Superior temporal gyrus (tissue), 1 donor: Measurements from ENCODE around the gene PDZRN3.

ENCODE experiments used
- DNase-seq: peaks from one replicate; pipeline ENCODE4 v3.0.0-alpha.2; 2016; ENCODE audit errors: extremely low spot score

The PDZRN3 gene

DNA sequence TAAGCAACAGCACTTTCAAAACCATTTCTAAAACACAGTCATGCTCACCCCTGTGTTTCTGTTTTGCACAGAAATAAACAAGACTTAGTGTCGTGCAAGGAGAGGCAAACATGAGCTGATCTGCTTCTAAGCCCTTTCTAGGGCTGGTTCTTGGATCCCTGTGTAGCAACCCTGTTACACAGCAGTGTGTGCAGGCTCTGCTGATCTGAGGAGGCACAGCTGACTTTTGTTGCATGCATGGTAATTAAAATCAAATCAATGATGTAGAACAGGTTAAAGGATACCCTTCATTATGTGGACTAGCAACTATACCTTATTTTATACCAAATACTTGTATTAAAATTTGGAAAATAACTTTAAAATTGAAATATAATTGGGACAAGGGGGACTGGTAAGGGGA, 234.8 kb downstream of the PDZRN3 start:
- DNase-seq, result no peak

DNA sequence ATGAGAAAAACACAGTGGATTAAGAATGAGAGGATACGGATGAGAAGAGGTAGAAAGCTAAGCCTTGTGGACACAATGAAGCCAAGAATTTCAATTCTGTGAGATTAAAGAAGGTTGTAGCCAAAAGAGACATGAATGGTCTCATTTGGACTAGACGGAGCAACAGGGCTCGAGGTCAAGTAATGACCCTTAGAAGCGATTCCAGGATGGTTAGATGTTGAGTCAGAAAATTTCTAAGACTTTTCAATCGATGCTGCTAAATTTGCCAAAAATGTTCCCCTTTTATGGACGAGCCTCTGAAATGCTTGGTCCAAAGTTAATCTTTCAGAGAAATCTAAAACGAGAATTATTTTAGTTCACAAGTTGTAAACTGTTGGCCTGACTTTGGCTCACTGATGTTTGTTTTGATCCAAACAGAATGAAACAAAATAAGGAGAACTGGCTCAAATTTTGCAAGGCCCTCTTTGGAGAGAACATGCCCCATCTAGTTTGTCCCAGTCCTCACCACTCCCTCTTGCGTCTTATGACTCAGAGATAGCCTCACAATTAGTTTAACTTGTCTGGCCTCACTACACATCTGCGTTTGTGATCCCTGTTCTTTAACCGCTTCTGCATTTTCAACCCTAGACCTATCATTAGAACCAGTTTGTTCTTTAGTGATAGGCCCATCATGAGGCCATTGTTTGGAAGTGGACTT, 235.5 kb downstream of the PDZRN3 start:
- DNase-seq, result no peak

- no peak for DNase-seq
Observed at GRCh38 chr3:73385568-73385967, 239.2 kb downstream of the PDZRN3 start.

DNA sequence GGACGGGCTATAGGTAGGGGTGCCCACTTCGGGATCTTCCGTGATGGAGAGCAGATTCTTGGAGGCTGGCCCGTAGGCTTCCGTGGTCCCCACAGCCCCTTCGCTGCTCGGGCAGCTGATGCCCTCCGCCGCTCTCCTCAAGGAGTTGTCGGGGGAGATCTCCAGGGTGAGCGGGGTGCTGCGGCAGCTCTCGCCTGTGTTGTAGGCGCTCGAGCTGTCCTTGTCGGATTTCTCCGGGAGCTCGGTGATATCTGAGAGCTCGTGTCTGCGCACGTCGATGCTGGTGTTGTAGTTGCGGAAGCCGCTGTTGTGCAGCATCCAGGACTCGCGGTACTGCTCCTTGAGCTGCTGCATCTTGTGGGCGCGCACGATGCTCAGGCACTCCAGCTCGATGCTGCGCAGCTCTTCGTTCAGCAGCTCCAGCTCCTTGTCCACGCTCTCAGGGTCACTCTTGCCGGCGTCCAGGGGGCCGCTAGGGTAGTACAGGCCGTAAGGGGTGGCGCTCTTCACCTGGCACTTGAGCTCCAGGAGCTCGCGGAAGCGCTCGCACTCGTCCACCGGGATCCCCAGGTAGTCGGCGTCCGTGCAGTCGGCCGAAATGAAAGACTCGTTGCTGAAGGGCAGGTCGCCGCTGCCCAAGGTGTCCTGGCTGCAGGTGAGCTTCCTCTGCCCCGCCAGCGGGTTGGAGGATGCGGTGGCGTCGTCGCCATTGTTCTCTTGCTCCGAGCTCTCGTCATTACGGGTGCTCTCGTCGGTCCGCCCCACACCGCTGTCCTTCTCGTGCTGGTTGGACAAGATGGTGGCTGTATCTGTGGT, 240.4 kb downstream of the PDZRN3 start:
- no peak for DNase-seq

DNA sequence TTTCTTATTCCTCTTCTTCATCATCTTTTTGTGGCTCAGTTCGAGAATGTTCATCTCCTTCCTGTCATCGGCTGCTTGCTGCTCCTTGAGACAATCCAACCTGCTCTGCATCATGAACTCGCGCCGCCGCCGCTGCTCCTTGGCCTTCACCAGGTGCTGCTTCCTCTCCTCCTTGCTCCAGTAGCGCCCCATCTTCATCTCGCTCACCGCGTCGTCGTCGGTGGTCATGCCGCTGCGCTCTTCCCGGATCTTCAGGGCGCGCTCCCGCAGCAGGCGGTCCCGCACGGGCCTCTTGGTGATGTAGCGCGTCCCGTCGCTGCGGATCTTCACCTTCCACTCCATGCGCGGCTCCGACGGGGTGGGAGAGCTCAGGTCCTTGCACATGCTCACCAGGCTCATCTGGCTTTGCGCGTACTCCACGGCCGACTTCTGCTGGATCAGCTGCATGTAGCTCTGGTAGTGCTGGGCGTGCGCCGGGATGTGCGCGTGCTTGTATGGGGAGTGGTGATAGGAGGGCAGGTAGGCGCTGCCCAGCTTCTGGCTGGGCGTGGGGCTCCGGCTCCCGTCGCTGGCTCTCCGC, 241.2 kb downstream of the PDZRN3 start:
- no peak for DNase-seq

GRCh38 chr3:73381551-73381950, 243.2 kb downstream of the PDZRN3 start:
- DNase-seq, result no peak

DNA sequence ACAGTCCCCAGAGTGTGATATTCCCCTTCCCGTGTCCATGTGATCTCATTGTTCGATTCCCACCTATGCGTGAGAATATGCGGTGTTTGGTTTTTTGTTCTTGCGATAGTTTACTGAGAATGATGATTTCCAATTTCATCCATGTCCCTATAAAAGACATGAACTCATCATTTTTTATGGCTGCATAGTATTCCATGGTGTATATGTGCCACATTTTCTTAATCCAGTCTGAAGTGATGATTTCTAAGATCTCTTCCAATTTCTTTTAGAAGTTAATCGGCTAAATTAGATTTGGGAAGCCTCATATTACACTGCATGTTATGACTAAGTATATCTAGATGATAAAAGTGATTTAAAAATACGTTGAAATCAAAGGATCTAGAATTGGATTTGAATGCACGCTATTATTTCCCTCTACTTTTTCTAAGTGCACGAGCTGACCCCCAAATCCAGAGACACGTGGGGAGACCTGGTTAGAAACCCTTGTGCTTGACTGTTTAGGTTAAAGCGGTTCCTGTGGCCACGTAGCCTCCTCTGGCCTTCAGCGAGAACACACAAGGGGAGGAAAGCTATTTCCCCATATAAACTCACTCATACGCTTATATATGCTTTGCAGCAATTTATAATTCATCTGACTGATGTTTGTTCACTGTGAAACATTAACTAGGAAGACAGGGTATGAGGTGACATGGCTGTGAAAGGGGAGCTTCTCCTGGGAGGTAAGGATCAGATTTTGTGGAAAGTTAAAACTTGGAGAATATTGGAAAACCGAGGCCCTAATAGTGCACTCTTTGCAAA, 243.8 kb downstream of the PDZRN3 start:
- no peak for DNase-seq

GRCh38 chr3:73379465-73379864, 245.3 kb downstream of the PDZRN3 start:
- DNase-seq, result no peak

GRCh38 chr3:73378207-73378606, 246.5 kb downstream of the PDZRN3 start:
- no peak for DNase-seq

- DNase-seq, result peak; percentile 80
Observed at GRCh38 chr3:73365756-73366397, 258.9 kb downstream of the PDZRN3 start.

- DNase-seq, result no peak
Observed at GRCh38 chr3:73364517-73364916, 260.2 kb downstream of the PDZRN3 start.

GRCh38 chr3:73363093-73363492, 261.6 kb downstream of the PDZRN3 start:
- no peak for DNase-seq

DNA sequence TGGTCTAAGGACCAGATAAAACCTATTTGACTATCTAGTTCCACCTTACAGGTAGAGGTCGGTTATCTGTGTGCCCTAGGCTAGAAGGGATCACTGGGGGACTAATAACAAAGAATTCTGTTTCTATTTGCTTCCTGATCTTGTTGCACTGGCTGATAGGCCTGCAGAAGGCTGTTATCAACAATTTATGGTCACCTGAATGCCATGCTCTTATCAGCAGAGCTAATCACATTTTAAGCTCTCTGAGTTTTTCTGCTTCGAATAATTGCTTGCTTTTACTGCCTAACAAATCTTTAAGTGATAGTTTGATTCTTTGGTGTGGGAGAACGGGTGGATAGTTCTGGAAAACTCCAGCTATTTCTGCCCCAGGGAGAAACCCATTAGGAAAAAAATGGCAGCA, 263.1 kb downstream of the PDZRN3 start:
- DNase-seq, result no peak

DNA sequence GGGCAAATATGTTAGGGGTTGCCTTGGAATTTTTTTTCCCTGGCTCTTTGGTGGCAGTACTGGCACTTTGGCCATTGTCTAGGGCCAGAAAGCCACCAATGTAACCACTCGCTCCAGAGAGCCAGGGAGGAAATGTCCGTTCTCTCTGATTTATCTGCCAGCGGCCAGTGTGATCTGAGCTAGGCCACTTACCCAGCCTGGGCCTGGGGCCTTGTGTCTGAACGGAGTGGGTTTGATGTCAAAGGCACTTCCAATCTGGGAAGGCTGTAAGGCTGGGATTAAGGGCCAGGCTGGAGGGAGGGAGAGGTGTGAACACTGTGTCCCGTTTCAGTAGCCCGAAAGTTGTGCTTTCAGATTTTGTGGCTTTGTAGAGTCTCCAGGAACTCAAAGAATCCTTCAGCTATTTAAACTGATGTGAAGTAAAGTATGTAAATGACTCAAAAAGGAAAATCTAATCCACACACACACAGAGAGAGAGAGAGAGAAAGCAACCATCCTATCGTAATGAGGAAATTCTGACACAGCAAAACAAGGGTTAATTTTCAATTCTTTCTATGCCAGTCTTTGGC, 271.0 kb downstream of the PDZRN3 start:
- DNase-seq, result no peak

DNA sequence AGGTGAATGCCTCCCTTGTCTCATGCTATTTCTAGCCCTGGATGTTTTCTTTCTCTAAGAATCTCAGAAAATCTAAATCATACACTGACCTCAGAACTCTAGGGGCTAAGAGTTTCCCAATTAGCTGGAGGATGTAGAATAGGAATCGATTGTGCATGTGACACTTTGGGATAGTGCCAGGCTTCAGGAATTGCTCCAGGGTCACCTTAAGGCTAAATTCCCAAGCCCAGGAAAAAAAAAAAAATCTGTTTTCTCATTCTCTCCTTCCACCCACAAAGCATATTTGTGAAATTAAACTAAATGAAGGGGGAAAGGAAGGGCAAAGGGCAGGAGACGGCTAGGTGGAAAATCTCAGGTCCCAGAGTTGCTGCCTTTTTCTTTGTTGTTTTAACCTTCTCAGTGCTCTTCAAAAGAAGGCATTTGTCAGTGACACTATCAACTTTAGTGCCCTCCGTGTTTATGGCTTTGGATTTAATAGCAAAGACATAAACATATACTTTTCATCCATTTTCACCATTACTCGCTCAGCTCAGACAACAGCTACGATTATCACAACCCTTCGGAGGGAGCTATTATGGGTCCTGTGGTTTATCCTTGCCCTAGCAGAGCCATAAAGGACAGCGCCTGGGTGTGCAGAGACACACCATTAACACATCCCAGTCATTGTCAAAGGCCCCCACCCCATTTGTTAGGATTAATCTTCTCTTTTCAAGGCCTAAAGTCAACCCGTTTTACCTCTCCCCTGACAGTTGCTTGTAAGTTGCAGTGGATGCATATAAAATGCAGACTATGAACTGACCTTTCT, 271.7 kb downstream of the PDZRN3 start:
- DNase-seq, result no peak

- no peak for DNase-seq
Observed at GRCh38 chr3:73351423-73352071, 273.2 kb downstream of the PDZRN3 start.

DNA sequence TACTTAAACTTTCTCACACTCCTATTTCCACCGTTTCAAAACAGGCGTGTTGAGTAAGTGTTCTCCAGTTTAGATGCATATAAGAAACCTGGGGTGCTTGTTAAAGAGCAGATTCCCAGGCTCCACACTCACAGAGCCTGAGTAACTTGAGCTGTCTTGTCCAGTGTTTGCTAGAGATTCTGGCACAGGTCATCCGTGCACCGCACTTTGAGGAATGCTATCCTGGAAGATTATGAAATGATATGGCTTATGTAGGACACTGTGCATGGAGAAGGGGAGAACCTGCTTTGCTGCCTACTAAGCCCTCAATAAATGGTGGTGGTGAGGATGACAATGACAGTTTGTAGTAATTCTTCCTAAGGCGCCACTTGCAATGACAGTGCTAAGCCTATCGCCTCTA, 273.7 kb downstream of the PDZRN3 start:
- no peak for DNase-seq

GRCh38 chr3:73349657-73350056, 275.1 kb downstream of the PDZRN3 start:
- no peak for DNase-seq

GRCh38 chr3:73342077-73342476, 282.7 kb downstream of the PDZRN3 start:
- DNase-seq, result no peak
